HG03039 (cell line): ENCODE results near the gene TTL.

ENCODE experiments used
- ATAC-seq: cut with Tn5 transposase; IDR thresholded peaks from one replicate; pipeline ENCODE4 v1.9.1; 2021; ENCODE audit warnings: mild to moderate bottlenecking, moderate library complexity; ENCODE audit not compliant: unreplicated experiment

The TTL gene

GRCh38 chr2:112580084-112580483, 98.1 kb downstream of the TTL start:
- ATAC-seq: no peak

GRCh38 chr2:112582314-112582746, 100.4 kb downstream of the TTL start:
- ATAC-seq: no peak

- ATAC-seq: no peak
These were observed 101.7 kb downstream of the TTL start for GRCh38 chr2:112583497-112584133.

- peak; percentile 81 for ATAC-seq
These were observed 102.4 kb downstream of the TTL start, which contains the start of gene CHCHD5 for GRCh38 chr2:112584134-112584890. Gene CHCHD5, plus strand, starts transcription at chr2:112584609. Its CDS starts 39 bp downstream, at chr2:112584648.

- ATAC-seq: no peak
These were observed 102.9 kb downstream of the TTL start for GRCh38 chr2:112584891-112585250.

GRCh38 chr2:112585400-112585799, 103.4 kb downstream of the TTL start:
- ATAC-seq: no peak

GRCh38 chr2:112585873-112586464, 104.0 kb downstream of the TTL start:
- ATAC-seq: no peak

GRCh38 chr2:112588611-112589045, 106.7 kb downstream of the TTL start:
- ATAC-seq: no peak
